Measurements from ENCODE around the gene TIAL1.
"Not testable (repeated sequence)": the region's sequence is repeated elsewhere in the genome, so short reads cannot be mapped to it uniquely, and the experiment has no call there.

TIAL1 gene

DNA sequence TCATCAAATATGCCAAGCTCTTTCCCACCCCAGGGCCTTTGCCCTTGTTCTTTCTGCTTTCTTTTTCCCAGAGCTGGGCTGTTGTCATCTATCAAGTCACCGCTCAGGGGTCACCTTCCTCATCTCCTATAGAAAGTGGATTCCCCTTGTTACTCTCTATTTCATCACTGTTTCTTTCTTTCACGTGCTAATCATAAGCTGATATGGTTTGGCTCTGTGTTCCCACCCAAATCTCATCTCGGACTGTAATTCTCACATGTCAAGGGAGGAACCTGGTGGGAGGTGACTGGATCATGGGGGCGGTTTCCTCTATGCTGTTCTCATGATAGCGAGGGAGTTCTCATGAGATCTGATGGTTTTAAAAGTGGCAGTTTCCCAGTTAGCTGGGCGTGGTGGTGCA lies 17.0 kb upstream of the TIAL1 start:
- no peak for DNase-seq

- no peak for DNase-seq
Observed at GRCh38 chr10:119611433-119611832, 14.7 kb upstream of the TIAL1 start.

GRCh38 chr10:119609516-119609915 lies 12.8 kb upstream of the TIAL1 start:
- DNase-seq: no peak

GRCh38 chr10:119608316-119609155 lies 11.8 kb upstream of the TIAL1 start:
- no peak for DNase-seq

GRCh38 chr10:119604468-119604867 lies 7.7 kb upstream of the TIAL1 start:
- no peak for DNase-seq

GRCh38 chr10:119602241-119603095 lies 5.7 kb upstream of the TIAL1 start:
- no peak for DNase-seq

GRCh38 chr10:119598397-119598796 lies 1.6 kb upstream of the TIAL1 start:
- DNase-seq: no peak

DNA sequence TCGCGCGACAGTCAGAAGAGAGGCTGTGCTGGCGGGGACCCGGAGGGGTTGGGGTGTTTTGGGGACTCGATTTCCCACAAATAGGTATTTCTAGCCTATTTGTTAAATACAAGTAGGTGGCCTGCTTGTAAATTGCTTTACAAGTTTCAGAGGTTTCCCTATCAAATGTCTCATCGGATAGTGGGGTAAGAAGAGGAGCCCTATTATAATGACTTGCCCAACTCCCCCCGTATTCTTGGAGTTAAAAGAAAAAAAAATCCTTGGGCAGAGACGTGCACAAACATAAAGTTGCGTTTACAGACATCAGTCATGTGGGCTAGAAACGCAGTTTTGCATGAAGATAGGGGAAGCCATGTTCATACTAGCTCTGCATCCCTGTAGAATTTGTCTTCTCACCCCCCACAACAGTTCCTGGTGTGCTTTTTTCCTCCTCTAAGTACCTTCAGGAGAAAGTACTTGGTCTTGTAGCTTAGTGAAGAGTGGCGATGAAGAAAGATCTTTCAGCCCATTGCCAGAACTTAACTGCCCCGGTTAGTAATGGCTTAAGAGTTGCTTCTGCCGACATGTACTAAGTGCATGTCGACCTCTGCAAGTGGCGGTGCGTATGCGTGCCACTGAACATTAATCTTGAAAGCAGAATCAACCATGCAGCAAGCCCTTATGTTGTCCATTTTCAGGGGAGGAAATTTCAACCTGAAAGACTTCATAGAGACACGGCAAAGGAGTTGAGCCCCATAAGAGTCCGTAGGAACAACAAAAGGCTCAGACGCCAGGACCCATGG lies 832 bp upstream of the TIAL1 start:
- no peak for DNase-seq

DNA sequence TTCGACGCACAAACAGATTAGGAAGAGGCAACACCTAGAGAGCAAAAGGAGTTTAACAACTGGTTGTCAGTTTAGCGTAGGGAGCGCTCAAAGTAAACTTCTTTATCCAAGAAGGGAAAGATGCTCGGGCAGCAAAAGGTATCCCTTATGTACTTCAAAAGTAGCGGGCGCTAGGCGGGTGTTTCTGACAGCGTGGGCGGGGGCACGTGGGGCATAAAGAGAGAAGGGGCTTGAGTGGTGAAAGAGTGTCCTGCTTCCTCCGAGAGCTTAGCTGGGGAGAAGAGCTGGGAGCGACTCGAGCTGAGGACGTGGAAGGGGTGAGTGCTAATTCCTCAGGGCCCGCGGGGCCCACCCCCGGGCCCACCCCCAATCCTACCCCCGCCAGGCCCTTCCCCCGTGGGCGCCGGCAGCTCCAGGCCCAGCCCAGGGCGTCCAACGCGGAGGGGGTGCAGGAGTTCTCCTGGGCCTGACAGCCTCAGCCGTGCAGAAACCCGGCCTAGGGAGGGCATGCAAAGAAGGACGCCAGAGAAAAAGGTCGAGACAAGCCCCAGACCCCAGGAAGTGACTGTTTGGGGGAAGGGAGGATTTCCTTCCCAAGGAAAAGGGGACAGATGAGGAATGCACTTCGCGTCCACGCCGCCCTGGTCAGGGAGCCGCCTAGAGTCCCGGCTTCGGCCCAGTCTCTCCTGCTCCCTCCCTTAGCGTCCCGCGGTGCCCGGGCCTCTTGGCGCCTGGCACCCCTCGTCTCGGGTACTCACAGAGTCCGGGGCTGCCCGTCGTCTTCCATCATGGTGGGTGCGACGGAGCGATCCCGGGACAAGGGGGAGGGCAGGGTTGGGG lies 868 bp downstream of the TIAL1 start:
- DNase-seq: no peak

GRCh38 chr10:119595134-119595675 lies 1.6 kb downstream of the TIAL1 start:
- DNase-seq: no peak

GRCh38 chr10:119588071-119588470 lies 8.7 kb downstream of the TIAL1 start:
- no peak for DNase-seq

GRCh38 chr10:119578355-119578754 lies 18.4 kb downstream of the TIAL1 start:
- DNase-seq: no peak

- no peak for DNase-seq
Observed at GRCh38 chr10:119575991-119576390, 20.8 kb downstream of the TIAL1 start.

GRCh38 chr10:119575506-119575905 lies 21.3 kb downstream of the TIAL1 start:
- no peak for DNase-seq

DNA sequence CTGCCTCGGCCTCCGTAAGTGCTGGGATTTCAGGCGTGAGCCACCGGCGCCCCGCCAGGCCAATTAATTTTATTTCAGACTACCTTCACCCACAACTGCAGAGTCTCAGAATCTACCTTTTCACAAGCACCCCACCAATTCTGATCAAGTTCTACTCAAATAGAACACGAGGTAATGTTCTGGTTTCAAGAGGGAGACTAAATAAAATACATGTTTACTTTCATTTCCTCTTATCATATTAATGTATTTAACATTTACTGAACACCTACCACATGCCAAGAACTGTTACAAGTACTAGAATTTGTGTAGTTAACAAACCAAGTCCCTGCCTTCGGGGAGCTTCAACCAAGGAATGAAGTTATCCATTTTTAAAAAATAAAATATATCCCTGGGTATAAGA lies 28.8 kb downstream of the TIAL1 start:
- no peak for DNase-seq

GRCh38 chr10:119562097-119562496 lies 34.7 kb downstream of the TIAL1 start:
- no peak for DNase-seq

- not testable (repeated sequence) for DNase-seq
Observed at GRCh38 chr10:119559511-119559910, 37.3 kb downstream of the TIAL1 start.

GRCh38 chr10:119556081-119556480 lies 40.7 kb downstream of the TIAL1 start:
- DNase-seq: not testable (repeated sequence)

GRCh38 chr10:119555178-119555784 lies 41.5 kb downstream of the TIAL1 start:
- no peak for DNase-seq

GRCh38 chr10:119550827-119551226 lies 45.9 kb downstream of the TIAL1 start:
- DNase-seq: no peak

DNA sequence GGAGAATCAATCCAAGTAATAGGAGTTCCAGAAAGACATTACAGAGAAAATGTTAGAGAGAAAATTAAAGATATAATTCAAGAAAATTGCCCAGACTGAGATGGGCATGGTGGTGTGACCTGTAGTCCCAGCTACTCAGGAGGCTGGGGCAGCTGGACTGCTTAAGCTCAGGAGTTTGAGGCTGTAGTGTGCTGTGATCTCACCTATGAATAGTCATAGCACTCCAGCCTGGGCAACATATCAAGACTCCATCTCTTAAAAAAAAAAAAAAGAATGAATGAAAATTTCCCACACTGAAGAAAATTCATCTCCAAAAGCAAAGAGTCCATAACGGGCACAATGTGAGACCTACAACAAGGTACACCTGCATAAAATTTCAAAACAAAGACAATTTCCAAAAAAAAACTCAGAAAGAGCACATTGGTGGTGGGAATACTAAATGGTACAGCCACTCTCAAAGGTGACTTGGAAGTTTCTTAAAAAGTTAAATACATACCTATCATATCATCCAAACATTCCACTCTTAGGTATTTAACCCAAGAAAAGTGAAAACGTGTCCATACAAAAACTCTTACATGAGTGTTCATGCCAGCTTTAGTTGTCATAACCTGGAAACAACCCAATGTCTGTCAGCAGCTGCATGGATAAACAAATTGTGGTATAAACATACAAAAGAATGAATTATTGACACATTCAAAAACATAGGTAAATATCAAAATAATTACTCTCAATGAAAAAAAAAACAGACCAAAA lies 47.3 kb downstream of the TIAL1 start:
- no peak for DNase-seq
